HuH-7.5 (cell line): ENCODE results near the gene CYP19A1.

Experiments used
- DNase-seq: peaks from one replicate; pipeline ENCODE4 v3.0.0; 2011; ENCODE audit warnings: low spot score

Gene CYP19A1

GRCh38 chr15:51338496-51338895 is at the start of gene CYP19A1:
CYP19A1 (minus strand) TSS chr15:51338596; CDS start chr15:51242912, 95,684 bp downstream.
- DNase-seq, result no peak

- DNase-seq, result no peak
Observed at GRCh38 chr15:51387699-51388041, 49.3 kb upstream of the CYP19A1 start.

- no peak for DNase-seq
Observed at GRCh38 chr15:51386960-51387698, 48.7 kb upstream of the CYP19A1 start.

- no peak for DNase-seq
Observed at GRCh38 chr15:51386486-51386885, 48.1 kb upstream of the CYP19A1 start.

- no peak for DNase-seq
Observed at GRCh38 chr15:51386029-51386428, 47.6 kb upstream of the CYP19A1 start.

- peak; percentile 64 for DNase-seq
Observed at GRCh38 chr15:51382787-51383186, 44.4 kb upstream of the CYP19A1 start.

- DNase-seq, result peak; percentile 61
Observed at GRCh38 chr15:51380999-51381806, 42.8 kb upstream of the CYP19A1 start.

GRCh38 chr15:51379390-51379789 is 41.0 kb upstream of the CYP19A1 start:
- no peak for DNase-seq

- DNase-seq, result no peak
Observed at GRCh38 chr15:51378406-51378805, 40.0 kb upstream of the CYP19A1 start.

- no peak for DNase-seq
Observed at GRCh38 chr15:51377038-51377786, 38.8 kb upstream of the CYP19A1 start.

- DNase-seq, result no peak
Observed at GRCh38 chr15:51375966-51376640, 37.7 kb upstream of the CYP19A1 start.

- no peak for DNase-seq
Observed at GRCh38 chr15:51374131-51374530, 35.7 kb upstream of the CYP19A1 start.

- no peak for DNase-seq
Observed at GRCh38 chr15:51371266-51371665, 32.9 kb upstream of the CYP19A1 start.

GRCh38 chr15:51369451-51369761 is 31.0 kb upstream of the CYP19A1 start:
- DNase-seq, result no peak

GRCh38 chr15:51368751-51369450 is 30.5 kb upstream of the CYP19A1 start:
- DNase-seq, result no peak

GRCh38 chr15:51368307-51368706 is 29.9 kb upstream of the CYP19A1 start:
- no peak for DNase-seq

- no peak for DNase-seq
Observed at GRCh38 chr15:51367322-51367976, 29.1 kb upstream of the CYP19A1 start.

- no peak for DNase-seq
Observed at GRCh38 chr15:51366920-51367319, 28.5 kb upstream of the CYP19A1 start.

GRCh38 chr15:51366071-51366470 is 27.7 kb upstream of the CYP19A1 start:
- no peak for DNase-seq

- no peak for DNase-seq
Observed at GRCh38 chr15:51365417-51365816, 27.0 kb upstream of the CYP19A1 start.

- DNase-seq, result no peak
Observed at GRCh38 chr15:51363383-51363782, 25.0 kb upstream of the CYP19A1 start.
